Esophagus squamous epithelium (tissue), 5 donors: ENCODE data around the gene NME2. TPM values are rescaled to one million over a fixed set of nuclear protein-coding genes. Genes with fewer than 3 reads are reported as not detected.
A peak's percentile ranks its signal among the peaks of the same experiment; 100 is the strongest.
"Not testable (repeated sequence)": the region's sequence is repeated elsewhere in the genome, so short reads cannot be mapped to it uniquely, and the experiment has no call there.

ENCODE experiments used
- DNase-seq: peaks from one replicate; lab custom pipeline; 2025; lab: John Stamatoyannopoulos, UW
- H3K27ac ChIP-seq, 4 donors: fragments of 200-600 bp; sonication (generic); one replicate each; pipeline ENCODE4 v1.5.1; 2016 to 2019; ENCODE audit warnings: mild to moderate bottlenecking in 1 of 4
- H3K27me3 ChIP-seq, 4 donors: fragments of 200-600 bp; sonication (generic); 1 replicate in 3 of 4; 2 replicates in 1 of 4; pipeline versions ENCODE4 v1.5.1 to v1.6.0; 2017 to 2021; ENCODE audit warnings: antibody characterized with exemption in 1 of 4
- H3K36me3 ChIP-seq, 3 donors: fragments of 200-600 bp; sonication (generic); one replicate each; pipeline ENCODE4 v1.5.1; 2016 to 2019
- H3K4me1 ChIP-seq, 3 donors: fragments of 200-600 bp; sonication (generic); one replicate each; pipeline ENCODE4 v1.5.1; 2017 to 2019
- H3K4me3 ChIP-seq, 4 donors: fragments of 200-600 bp; sonication (generic); 1 replicate in 3 of 4; 2 replicates in 1 of 4; pipeline ENCODE4 v1.5.1; 2016 to 2019; ENCODE audit warnings: mild to moderate bottlenecking in 2 of 4, moderate library complexity in 1 of 4
- H3K9me3 ChIP-seq, 3 donors: fragments of 200-600 bp; sonication (generic); one replicate each; pipeline ENCODE4 v1.5.1; 2016 to 2019
- CTCF ChIP-seq, 6 experiments: fragments of 450-650 bp in 4 of 6; fragments of 200-600 bp in 2 of 6; sonication (generic) in 2 of 6; IDR thresholded peaks; one replicate each; pipeline ENCODE4 v1.5.1; 2016 to 2019; ENCODE audit warnings: antibody characterized with exemption in 6 of 6, mild to moderate bottlenecking in 4 of 6, moderate library complexity in 4 of 6
- POLR2A ChIP-seq, 4 donors: fragments of 450-650 bp; IDR thresholded peaks; one replicate each; pipeline ENCODE4 v1.6.1; 2017; ENCODE audit warnings: antibody characterized with exemption in 4 of 4, mild to moderate bottlenecking in 4 of 4, moderate library complexity in 3 of 4
- WGBS, 2 donors: methylation state at CpG; one replicate each; pipeline ENCODE4 v1.1.5; 2018; 5-methylcytosine and 5-hydroxymethylcytosine counted together
- intact Hi-C: fragments of 100-400 bp; cut with DNase I; formaldehyde crosslinking; loops from one replicate; pipeline ENCODE4 v1.15.0; 2022
- total RNA-seq, 4 donors: library from RNA; depleted of rRNA; stranded (reverse); fragments of >200 nt; gene quantifications; one replicate each; pipeline ENCODE4 v1.1.0, GENCODE V29; 2016
- donor health status: DM: yes; HTN: yes; CAD: no.

Gene NME2
- total RNA-seq, 4 donors from 2014 or later, result 513 to 760 (median 569) TPM

DNA sequence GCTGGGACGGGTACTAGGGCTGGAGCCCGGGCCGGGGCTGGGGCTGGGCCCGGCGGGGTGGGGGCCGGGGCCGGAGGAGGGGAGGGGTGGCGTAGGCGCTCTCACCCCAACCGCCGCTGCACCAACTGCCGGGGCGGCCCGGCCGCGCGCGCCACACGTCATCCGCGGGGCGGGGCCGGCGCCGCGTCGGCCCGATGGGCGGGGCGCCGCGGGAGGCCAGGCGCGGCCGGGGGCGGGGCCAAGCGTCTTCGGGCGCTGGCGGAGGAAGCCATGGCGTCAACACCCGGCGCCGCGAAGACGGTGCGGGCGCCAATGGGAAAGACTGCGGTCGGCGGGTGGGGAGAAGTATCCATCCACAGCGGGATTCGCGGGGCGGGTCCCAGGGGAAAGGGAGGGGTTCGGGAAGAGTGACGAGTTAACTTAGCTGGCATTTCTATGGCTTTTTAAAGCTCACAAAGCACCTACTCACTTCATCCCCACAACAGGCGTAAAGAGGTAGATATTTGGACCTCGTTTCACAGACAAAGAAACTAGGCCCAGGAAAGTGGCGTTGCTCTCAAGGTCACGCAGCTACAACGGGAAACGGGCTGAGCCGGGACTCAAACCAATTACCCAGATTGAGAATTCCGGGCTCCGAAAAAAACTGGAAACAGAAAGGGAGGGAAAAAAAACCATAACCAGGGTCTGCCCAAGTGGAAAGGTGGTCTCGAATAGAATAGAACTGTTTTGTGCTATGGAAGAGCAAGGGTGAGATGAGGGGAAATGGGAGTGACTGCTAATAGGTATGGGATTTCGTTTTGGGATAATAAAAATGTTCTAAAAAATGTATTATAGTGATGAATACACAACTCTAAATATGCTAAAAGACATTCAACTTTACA, 45.2 kb upstream of the NME2 start, which contains the start of gene SPAG9:
TSS of gene SPAG9 (minus strand) at position 130 of the 881 bp plus-strand sequence. CDS start 212 bp downstream, outside the sequence.
- no peaks in the 10 kb centered on the region for H3K36me3 ChIP-seq
- intact Hi-C loops, result no loop called here
- peaks cover 11 to 54% (median 24%) of the 10 kb centered on the region in 3 donors for H3K4me1 ChIP-seq
- peak within 1 kb of the TSS; percentile 84 to 100 (median 90) for H3K4me3 ChIP-seq
- DNase-seq, result peak; percentile 68
- WGBS, 2 donors, result 0% methylated on average over 26 to 30 of the region's 68 CpGs
- H3K9me3 ChIP-seq, result no peaks in the 10 kb centered on the region
- no peaks in the 10 kb centered on the region for H3K27me3 ChIP-seq
- peak within 1 kb of the TSS; percentile 100 for H3K27ac ChIP-seq
- TF ChIP-seq CTCF (IDR thresholded peaks at IDR 0.05) (no peak), POLR2A (IDR thresholded peaks at IDR 0.05) (peak in 3 of 4 donors; percentile 73 to 81 (median 75))

DNA sequence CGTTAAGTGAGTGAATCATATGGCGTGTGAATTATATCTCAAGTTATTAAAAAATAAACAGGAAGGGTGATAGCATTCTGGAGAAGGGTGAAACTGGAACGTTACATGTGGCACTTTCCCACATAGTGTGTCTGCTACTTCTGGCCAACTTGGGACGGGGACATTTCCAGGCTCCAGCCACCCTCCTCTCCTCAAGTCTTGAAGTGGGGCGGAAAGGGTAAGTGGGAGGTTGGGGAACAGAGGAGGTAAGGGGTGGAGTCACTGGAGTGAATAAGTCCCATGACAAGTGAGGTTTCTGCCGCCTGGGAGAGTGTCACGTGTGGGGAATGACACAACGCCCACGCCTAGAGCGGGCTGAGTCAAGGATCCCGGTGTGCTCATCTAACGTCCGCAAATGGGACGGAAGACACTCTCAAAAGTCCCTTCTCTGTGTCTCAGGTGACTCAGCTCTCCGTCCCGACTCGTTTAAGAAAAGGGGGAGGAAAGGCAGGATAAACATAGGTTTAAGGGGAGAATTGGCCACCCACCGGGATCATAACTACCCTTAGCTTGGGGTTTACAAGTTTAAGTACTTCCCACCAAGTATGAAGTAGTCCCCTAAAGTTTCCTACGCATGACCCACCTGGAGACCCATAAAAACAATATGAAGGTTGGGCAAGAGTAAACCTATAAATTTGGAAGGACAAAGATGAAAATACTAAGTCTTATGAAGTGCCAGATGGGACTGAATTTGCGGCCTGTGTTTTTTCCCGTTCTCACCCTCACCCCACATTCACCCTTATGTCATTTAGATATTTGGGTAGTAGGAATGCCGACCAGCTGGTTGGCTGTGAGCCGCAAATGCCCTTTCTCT, 44.4 kb upstream of the NME2 start:
- Histone ChIP-seq H3K4me3 (peak overlapping the region; percentile 38 to 100 (median 90)), H3K4me1 (peaks cover 11 to 46% (median 24%) of the 10 kb centered on the region in 3 donors), H3K27ac (peak overlapping the region; percentile 100), H3K27me3 (no peaks in the 10 kb centered on the region), H3K9me3 (no peaks in the 10 kb centered on the region), H3K36me3 (no peaks in the 10 kb centered on the region)
- 12 to 17% methylated on average over 23 of the region's 23 CpGs for WGBS, 2 donors
- TF ChIP-seq POLR2A (IDR thresholded peaks at IDR 0.05), result peak in 3 of 4 donors; percentile 85 to 92 (median 88)
- no peak for TF ChIP-seq CTCF (IDR thresholded peaks at IDR 0.05)
- intact Hi-C loops, result no loop called here
- DNase-seq, result no peak

DNA sequence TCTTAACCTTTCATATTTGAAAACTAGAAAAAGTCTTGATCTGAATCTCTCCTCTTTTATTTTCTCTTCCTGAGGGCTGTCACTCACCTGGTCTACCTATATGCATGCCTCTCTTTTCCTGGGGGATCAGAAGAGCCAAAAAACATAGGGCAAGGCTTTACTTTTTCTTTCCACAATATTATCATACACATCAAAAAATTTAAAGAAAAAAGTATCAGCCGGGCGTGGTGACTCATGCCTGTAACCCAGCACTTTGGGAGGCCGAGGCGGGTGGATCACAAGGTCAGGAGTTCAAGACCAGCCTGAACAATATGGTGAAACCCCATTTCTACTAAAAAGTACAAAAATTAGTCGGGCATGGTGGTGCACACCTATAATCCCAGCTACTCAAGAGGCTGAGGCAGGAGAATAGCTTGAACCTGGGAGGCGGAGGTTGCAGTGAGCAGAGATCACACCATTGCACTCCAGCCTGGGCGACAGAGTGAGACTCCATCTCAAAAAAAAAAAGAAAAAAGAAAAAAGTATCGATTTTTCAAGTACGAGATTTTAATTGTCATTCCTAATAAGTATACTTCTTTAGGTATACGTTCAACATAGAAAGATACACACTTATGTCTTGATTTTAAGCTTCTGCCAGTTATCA, 43.6 kb upstream of the NME2 start:
- H3K27me3 ChIP-seq, intact Hi-C loops, DNase-seq, H3K9me3 ChIP-seq, H3K36me3 ChIP-seq: not testable (repeated sequence)
- WGBS, 2 donors, result 71 to 82% methylated on average over 10 of the region's 10 CpGs
- H3K4me3 ChIP-seq, result peak overlapping the region in 1 of 4 donors; percentile 100
- H3K27ac ChIP-seq, result peak overlapping the region; percentile 100
- peaks cover 11 to 38% (median 24%) of the 10 kb centered on the region in 3 donors for H3K4me1 ChIP-seq

GRCh38 chr17:51124640-51125503, 41.3 kb upstream of the NME2 start:
- DNase-seq, result no peak
- TF ChIP-seq CTCF (IDR thresholded peaks at IDR 0.05), result no peak
- TF ChIP-seq POLR2A (IDR thresholded peaks at IDR 0.05), result no peak
- Histone ChIP-seq H3K4me1 (peaks cover 0 to 21% (median 15%) of the 10 kb centered on the region in 3 donors), H3K4me3 (no peak overlapping the region), H3K36me3 (no peaks in the 10 kb centered on the region), H3K27ac (no peak overlapping the region), H3K9me3 (no peaks in the 10 kb centered on the region), H3K27me3 (no peaks in the 10 kb centered on the region)
- intact Hi-C loops, result no loop called here
- WGBS, 2 donors, result 83 to 86% methylated on average over 5 of the region's 5 CpGs
